Left lobe of liver (tissue), 2 donors: ENCODE results near the gene WDR74. TPM values are rescaled to one million over a fixed set of nuclear protein-coding genes. Genes with fewer than 3 reads are reported as not detected.
"Not testable (repeated sequence)": the region's sequence is repeated elsewhere in the genome, so short reads cannot be mapped to it uniquely, and the experiment has no call there.

Experiments
- ATAC-seq: fragments of 200-7000 bp; cut with Tn5 transposase; one replicate; pipeline ENCODE4 v1.9.1; 2020; ENCODE audit warnings: mild to moderate bottlenecking, moderate library complexity
- DNase-seq: peaks from one replicate; pipeline ENCODE4 v3.0.0-alpha.2; 2020; ENCODE audit warnings: low spot score
- total RNA-seq: library from RNA; stranded (reverse); gene quantifications from one replicate; pipeline ENCODE4 v1.2.1, GENCODE V29; 2021
- donor health status: DM: no; HTN: no; CAD: no; lungs with moderate emphysema.
- donor health status: DM: no; HTN: yes; CAD: no.

The WDR74 gene
- total RNA-seq, 1 donor from 2014 or later: 20.5 TPM

GRCh38 chr11:62860835-62861563, 21.6 kb upstream of the WDR74 start:
- ATAC-seq: no peak
- no peak for DNase-seq

DNA sequence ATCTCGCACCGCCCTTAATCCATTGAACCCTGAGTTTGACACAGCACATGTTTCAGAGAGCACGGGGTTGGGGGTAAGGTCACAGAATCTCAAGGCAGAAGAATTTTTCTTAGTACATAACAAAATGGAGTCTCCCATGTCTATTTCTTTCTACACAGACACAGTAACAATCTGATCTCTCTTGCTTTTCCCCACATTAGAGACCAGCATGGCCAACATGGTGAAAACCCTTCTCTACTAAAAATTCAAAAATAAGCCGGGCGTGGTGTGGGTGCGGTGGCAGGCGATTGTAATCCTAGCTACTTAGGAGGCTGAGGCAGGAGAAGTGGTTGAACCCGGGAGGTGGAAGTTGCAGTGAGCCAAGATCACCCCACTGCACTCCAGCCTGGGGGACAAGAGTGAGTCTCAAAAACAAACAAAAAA, 19.9 kb upstream of the WDR74 start:
- not testable (repeated sequence) for DNase-seq, ATAC-seq

DNA sequence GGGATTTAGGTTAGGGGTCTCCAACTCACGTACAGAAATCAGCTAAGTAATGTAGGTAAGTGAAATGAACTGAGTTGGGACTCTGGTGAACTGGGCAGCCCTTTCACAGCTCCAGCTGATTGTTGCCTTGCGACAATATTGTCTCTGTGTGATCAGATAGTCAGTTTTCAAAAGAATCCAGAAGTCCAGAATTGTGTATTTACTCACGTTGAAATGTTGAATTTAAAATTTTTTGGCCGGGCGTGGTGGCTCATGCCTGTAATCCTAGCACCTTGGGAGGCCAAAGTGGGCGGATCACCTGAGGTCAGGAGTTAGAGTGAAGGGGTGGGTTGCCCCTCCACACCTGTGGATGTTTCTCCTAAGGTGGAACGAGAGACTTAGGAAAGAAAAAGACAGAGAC, 18.8 kb upstream of the WDR74 start:
- no peak for DNase-seq
- ATAC-seq: no peak

DNA sequence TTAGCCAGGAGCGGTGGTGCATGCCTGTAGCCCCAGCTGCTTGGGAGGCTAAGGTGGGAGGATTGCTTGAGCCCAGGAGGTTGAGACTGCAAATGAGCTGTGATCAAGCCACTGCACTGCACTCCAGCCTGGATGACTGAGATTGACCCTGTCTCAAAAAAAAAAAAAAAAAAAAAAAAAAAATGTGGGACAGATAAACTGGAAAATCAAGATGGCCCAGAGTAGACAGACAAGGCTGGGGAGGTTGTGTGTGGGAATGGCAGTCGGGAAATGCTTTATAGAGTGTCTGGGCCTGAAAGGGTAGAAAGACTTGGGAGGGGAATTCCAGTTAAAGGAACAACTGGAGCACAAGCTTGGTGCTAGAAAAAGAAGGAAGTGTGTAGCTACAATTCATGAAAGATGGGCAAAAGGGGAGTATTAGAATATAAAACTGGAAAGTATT, 18.2 kb upstream of the WDR74 start:
- DNase-seq (no peak), ATAC-seq (no peak)

DNA sequence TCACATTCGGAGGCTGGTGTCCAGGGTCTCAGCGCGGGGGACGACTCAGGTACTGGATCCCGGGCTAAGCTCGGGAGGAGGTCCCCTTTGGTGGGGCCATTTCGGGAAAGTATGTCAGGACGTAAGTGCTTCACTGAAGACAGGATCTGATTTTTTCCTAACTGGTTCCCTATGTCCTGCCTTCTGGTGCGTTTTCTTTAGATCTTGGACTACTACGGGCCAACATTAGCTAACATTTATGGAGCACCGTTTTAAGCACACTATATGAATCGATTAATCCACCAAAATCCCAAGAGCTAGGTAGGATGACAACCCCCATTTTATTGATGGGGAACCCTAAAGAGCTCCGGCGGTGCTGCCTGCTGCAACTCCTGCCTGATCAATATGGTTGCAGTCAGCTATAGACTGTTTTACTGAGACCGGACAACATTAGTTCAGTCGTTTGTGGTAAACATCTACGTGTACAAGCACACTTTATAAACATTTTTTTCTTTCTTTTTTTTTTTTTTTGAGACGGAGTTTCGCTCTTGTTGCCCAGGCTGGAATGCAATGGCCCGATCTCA, 17.0 kb upstream of the WDR74 start:
- DNase-seq: no peak
- ATAC-seq: peak; percentile 22

GRCh38 chr11:62855571-62856332, 16.4 kb upstream of the WDR74 start:
- DNase-seq: peak; percentile 97

DNA sequence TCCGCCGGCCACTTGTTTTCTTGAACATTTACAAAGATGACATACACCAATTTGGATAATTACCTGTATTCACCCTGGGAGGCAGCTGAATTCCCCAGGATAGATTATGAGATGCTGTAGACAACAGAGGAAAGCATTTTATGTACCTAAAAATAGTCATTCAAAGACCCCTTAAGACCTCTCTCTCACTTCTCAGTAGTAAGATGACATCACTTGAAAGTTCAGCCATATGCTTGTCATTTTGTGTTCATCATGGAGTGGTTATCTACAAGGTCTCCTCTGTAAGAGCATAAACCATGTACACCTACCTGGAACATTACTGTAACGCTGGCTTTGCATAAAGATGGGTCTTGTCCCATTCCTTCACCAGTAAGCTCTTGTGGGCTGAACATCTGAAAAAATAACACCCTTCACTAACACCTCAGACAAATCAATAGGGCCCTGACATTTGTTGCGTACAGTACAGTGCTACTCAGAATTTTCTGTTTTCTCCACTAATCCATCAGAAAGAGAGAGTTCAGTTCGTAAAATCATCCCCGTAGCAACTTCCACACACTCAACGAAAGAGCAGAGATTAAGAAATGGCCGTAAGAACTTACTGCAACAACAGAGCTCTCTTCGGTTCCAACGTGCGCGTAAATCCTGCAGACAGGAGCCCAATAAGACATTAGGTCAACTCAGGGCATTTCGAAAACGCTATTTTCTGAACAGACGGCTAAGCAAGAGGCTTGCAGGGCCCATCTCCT, 15.6 kb upstream of the WDR74 start:
- no peak for DNase-seq

More at GRCh38 chr11:62855571-62856332, 16.4 kb upstream of the WDR74 start:
- ATAC-seq: peak; percentile 97

GRCh38 chr11:62854013-62854824, 14.8 kb upstream of the WDR74 start:
- DNase-seq (no peak), ATAC-seq (no peak)

More for the DNA sequence above, 15.6 kb upstream of the WDR74 start:
- peak; percentile 11 for ATAC-seq

DNA sequence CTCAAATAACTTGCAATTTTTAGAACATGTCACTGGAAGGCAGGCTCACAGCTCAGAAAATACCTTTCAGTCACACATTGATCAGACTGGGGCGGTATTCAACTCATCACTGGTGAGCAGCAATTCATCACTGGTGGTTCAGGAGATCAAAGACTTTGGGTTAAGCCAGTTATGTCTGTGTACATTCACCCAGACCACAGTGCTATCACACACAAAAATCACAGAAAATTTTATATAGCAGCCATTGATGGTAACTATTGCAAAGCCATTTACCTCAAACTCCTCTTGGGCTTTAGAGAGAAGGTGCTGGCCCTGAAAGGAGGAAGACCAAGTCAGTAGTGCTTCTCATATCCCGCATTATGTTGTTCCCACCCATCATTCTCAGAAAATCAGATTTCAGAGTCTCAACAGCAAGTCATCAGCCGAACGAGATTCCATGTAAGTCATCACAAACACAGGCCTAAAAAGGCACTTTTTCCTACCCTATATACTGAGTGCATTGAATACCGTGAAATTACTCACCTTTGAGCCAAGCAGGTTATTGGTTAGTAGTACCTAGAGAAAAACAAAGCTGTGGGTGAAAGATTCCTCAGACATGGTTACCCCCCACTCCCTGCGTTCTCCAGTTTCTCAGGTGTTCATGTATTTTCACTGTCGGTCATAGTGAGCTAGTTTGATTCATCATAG, 14.0 kb upstream of the WDR74 start:
- ATAC-seq (no peak), DNase-seq (no peak)

DNA sequence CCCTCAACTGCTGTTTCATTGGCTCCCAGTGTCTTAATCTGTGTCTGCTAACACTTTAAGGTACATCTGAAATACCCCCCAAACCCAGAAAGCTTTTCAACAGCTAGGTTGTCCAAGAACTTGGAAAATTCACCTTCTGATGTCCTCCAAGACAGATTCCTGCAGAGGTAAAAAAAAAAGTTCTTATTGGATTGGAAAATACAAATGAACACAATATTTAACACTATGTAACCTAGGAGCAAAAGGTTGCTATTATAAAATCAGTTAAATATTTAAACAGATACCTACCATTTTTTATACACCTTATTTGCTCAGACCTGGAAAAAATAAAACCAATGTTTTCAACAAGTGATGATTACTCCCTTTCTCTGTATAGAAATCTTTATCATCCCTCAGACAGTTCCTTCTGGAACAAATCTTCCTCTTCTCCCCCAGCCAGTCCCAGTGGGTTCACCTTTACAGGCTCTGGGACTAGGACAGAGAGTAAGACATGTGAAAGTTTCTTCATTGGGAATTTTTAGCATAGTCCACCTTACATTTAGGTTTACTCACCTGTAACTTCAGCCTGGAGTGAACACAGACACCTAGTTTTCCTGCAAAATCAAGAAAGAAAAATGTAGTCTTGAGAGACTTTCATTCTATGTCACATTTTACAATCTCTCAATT, 13.3 kb upstream of the WDR74 start:
- no peak for ATAC-seq
- DNase-seq: no peak

DNA sequence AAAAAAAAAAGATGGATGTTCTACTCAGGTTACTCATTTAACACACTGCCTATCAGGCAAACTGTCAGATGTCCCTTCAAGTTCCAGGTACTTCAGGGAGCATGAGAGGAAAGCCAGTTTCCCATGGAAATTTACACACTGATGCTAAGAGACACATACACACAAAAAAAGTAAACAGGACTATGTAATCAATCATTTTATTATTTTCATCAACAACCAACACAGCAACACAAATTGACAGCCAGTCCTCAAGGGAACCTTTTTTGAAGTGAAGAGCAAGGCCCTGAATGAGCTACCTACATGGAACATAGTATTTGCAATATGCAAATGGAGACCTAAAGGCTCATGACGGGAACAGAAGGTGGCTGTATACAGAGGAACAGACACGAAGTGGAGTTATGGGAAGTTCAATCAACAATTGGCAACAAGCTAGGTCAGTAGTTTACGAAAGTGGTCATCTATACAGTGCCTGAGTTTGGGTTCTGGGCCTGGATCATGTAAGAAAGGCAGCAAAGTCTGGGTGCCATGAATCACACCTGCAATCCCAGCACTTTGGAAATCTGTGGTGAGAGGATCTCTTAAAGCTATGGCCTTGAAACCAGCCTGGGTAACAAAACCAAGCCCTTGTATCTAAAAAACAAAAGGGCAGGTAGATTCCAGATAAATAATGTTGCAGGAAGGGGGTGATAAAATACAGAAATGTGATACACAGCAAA, 12.6 kb upstream of the WDR74 start:
- DNase-seq (no peak), ATAC-seq (no peak)

- DNase-seq: no peak
- ATAC-seq: no peak
Measured at GRCh38 chr11:62850911-62851806, 11.8 kb upstream of the WDR74 start.

DNA sequence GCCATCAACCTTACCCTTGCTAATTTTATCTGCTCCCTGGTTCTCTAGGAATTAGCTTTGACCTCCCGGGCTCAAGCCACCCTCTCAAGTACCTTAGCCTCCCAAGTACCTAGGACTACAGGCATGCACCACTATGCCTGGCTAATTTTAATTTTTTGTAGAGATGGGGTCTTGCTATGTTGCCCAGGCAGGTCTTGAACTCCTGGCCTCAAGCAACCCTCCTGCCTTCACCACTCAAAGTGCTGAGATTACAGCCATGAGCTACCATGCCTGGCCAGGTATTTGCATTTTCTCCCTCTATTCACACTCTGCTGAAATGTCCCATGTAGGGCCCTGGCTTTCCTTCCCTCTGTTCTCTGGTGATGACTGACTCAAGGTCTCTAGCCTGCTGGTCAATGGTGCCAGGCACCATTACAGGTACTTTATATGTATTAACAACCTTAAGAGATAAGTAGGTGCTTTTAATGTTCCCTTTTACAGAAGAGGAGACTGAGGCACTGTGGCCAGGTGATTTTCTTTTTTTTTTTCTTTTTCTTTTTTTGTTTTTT, 8.5 kb upstream of the WDR74 start:
- DNase-seq (no peak), ATAC-seq (no peak)

DNA sequence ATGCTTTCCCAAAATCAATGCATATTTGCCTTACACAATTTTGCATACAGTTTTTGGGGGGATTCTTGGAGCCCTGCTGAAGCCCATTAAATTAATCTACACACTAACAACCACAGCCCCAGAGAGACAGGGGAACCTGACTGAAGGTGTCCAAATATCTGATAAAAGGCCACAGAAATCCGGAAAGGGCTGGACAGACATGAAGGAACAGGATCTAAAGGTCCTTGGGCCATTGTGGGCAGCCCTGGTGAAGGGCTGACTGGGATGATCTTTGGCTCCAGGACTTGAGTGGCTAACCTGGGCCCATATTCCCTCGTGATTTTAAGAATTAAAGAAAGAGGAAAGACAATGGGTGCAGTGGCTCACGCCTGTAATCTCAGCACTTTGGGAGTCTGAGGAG, 6.8 kb upstream of the WDR74 start:
- no peak for ATAC-seq
- DNase-seq: no peak

DNA sequence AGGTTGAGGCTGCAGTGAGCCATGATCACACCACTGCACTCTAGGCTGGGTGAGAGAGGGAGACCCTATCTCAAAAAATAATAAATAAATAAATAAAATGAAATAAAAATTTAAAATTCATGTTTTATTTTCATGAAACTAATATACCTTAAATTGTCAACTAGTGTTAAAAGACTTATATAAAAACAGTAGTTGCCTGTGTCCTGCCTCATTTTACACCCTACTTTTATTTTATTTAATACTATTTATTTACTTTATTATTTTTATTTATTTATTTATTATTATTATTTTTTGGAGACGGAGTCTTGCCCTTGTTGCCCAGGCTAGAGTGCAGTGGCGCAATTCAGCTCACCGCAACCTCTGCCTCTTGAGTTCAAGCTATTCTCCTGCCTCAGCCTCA, 4.8 kb upstream of the WDR74 start:
- no peak for ATAC-seq

GRCh38 chr11:62843466-62843865, 4.1 kb upstream of the WDR74 start:
- ATAC-seq (no peak), DNase-seq (no peak)

More for the DNA sequence above, 4.8 kb upstream of the WDR74 start:
- no peak for DNase-seq

DNA sequence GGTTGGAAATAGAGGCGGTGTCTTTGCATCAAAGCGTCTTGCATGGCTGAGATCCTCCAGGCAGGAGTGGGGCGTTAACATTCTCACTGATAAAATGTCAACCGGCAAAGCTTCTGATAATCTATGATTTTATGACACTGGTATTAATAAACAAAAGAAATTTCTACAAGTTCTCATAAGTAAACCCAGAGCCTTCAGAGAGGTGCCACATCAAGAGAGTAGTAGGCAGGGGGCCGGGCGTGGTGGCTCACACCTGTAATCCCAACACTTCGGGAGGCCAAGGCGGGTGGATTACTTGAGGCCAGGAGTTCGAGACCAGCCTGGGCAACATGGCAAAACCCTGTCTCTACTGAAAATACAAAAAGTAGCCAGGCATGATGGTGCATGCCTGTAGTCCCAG, 3.5 kb upstream of the WDR74 start:
- not testable (repeated sequence) for DNase-seq, ATAC-seq
